Neutrophil (primary cell): ENCODE data around the gene FBXO36.

Experiments
- H3K27ac ChIP-seq: fragments of 200-600 bp; sonication (generic); 2 replicates; pipeline ENCODE4 v1.5.1; 2016; ENCODE audit warnings: mild to moderate bottlenecking, moderate library complexity
- H3K27me3 ChIP-seq: fragments of 200-600 bp; sonication (generic); 2 replicates; pipeline ENCODE4 v1.6.0; 2016; ENCODE audit warnings: mild to moderate bottlenecking
- H3K36me3 ChIP-seq: fragments of 200-600 bp; sonication (generic); 2 replicates; pipeline ENCODE4 v1.5.1; 2017
- H3K4me1 ChIP-seq, 2 experiments: fragments of 200-600 bp in 1 of 2; sonication (generic) in 1 of 2; 1 replicate in 1 of 2; 2 replicates in 1 of 2; pipeline versions ENCODE4 v1.5.1 to v1.6.1; 2013 to 2016; ENCODE audit warnings: low read depth in 1 of 2, low read length in 1 of 2, mild to moderate bottlenecking in 1 of 2, moderate library complexity in 1 of 2; ENCODE audit not compliant: control insufficient read depth in 1 of 2, insufficient read depth in 1 of 2
- H3K4me3 ChIP-seq, 2 experiments: fragments of 200-600 bp in 1 of 2; sonication (generic) in 1 of 2; 1 replicate in 1 of 2; 2 replicates in 1 of 2; pipeline ENCODE4 v1.5.1; 2013 to 2016; ENCODE audit warnings: low read depth in 1 of 2, low read length in 1 of 2, mild to moderate bottlenecking in 1 of 2, moderate library complexity in 1 of 2
- H3K9me3 ChIP-seq: fragments of 200-600 bp; sonication (generic); 2 replicates; pipeline ENCODE4 v1.5.1; 2016
- TF ChIP-seq, protein P1 (sequence below): fragments of 200-600 bp; sonication (generic); IDR thresholded peaks from 2 replicates; pipeline ENCODE4 v1.5.1; 2016; ENCODE audit warnings: antibody characterized with exemption

The FBXO36 gene

GRCh38 chr2:230012267-230012884 is 90.1 kb downstream of the FBXO36 start:
- TF ChIP-seq, protein P1, sequence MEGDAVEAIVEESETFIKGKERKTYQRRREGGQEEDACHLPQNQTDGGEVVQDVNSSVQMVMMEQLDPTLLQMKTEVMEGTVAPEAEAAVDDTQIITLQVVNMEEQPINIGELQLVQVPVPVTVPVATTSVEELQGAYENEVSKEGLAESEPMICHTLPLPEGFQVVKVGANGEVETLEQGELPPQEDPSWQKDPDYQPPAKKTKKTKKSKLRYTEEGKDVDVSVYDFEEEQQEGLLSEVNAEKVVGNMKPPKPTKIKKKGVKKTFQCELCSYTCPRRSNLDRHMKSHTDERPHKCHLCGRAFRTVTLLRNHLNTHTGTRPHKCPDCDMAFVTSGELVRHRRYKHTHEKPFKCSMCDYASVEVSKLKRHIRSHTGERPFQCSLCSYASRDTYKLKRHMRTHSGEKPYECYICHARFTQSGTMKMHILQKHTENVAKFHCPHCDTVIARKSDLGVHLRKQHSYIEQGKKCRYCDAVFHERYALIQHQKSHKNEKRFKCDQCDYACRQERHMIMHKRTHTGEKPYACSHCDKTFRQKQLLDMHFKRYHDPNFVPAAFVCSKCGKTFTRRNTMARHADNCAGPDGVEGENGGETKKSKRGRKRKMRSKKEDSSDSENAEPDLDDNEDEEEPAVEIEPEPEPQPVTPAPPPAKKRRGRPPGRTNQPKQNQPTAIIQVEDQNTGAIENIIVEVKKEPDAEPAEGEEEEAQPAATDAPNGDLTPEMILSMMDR: no peak
- Histone ChIP-seq H3K27ac (no peak overlapping the region), H3K4me3 (no peak overlapping the region), H3K27me3 (no peaks in the 10 kb centered on the region), H3K36me3 (no peaks in the 10 kb centered on the region), H3K4me1 (peaks cover 4 to 8% of the 10 kb centered on the region in 2 experiments), H3K9me3 (no peaks in the 10 kb centered on the region)

DNA sequence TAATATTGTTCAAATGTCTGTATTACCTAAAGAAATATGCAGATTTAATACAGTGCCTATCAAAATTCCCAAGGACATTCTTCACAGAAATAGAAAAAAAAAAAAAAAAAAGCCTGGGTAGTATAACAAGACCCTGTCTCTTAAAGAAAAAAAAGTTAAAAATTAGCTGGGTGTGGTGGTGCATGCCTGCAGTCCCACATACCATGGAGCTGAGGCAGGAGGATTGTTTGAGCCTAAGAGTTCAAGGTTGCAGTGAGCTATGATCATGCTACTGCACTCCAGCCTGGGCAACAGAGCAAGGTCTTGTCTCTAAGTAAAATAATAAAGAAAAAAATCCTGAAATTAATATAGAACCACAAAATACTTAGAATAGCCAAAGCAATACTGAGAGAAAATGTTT is 94.5 kb downstream of the FBXO36 start:
- Histone ChIP-seq H3K36me3 (no peaks in the 10 kb centered on the region), H3K27ac (no peak overlapping the region), H3K4me3 (no peak overlapping the region), H3K27me3 (no peaks in the 10 kb centered on the region), H3K4me1 (no peaks in the 10 kb centered on the region), H3K9me3 (no peaks in the 10 kb centered on the region)
- TF ChIP-seq, protein P1: no peak

GRCh38 chr2:230018153-230018552 is 95.8 kb downstream of the FBXO36 start:
- H3K36me3 ChIP-seq: no peaks in the 10 kb centered on the region
- no peaks in the 10 kb centered on the region for H3K9me3 ChIP-seq
- H3K27ac ChIP-seq: no peak overlapping the region
- no peak overlapping the region for H3K4me3 ChIP-seq
- no peaks in the 10 kb centered on the region for H3K4me1 ChIP-seq
- TF ChIP-seq, protein P1: no peak
- H3K27me3 ChIP-seq: no peaks in the 10 kb centered on the region

GRCh38 chr2:230019742-230020141 is 97.4 kb downstream of the FBXO36 start:
- Histone ChIP-seq H3K36me3 (no peaks in the 10 kb centered on the region), H3K27ac (no peak overlapping the region)
- TF ChIP-seq, protein P1: no peak

DNA sequence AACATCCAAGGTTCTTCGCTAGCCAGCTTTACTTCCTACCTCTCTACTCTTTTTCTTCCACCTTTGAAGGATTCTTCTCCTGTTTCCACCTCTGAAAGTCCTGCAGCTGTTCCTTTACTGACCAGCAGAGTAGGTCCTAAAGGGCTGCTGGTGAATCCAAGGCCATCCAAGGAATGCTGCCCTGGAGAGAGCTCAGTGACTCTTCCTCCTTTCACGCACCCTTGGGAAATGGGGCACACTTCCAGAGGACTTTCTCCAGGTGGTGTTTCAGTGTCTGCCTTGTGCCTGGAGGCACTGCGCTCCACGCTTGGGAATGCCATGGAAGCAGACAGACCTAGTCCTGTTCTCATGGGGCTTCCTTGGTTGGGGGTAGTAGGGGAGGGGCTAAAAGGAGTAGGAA is 101.0 kb downstream of the FBXO36 start:
- no peaks in the 10 kb centered on the region for H3K9me3 ChIP-seq
- H3K27me3 ChIP-seq: no peaks in the 10 kb centered on the region
- no peak overlapping the region for H3K4me3 ChIP-seq
- no peaks in the 10 kb centered on the region for H3K4me1 ChIP-seq
- TF ChIP-seq, protein P1: no peak
- no peak overlapping the region for H3K27ac ChIP-seq
- H3K36me3 ChIP-seq: no peaks in the 10 kb centered on the region

More at GRCh38 chr2:230019742-230020141, 97.4 kb downstream of the FBXO36 start:
- Histone ChIP-seq H3K27me3 (no peaks in the 10 kb centered on the region), H3K4me3 (no peak overlapping the region), H3K9me3 (no peaks in the 10 kb centered on the region), H3K4me1 (no peaks in the 10 kb centered on the region)

GRCh38 chr2:230042195-230042594 is 119.9 kb downstream of the FBXO36 start:
- no peaks in the 10 kb centered on the region for H3K4me1 ChIP-seq
- TF ChIP-seq, protein P1: no peak
- H3K27ac ChIP-seq: no peak overlapping the region

More at GRCh38 chr2:230042195-230042594, 119.9 kb downstream of the FBXO36 start:
- Histone ChIP-seq H3K36me3 (peaks cover 34% of the 10 kb centered on the region), H3K4me3 (no peak overlapping the region), H3K9me3 (no peaks in the 10 kb centered on the region), H3K27me3 (no peaks in the 10 kb centered on the region)
